Lung (tissue), 16 donors: ENCODE results near the gene MID1IP1. TPM values are rescaled to one million over a fixed set of nuclear protein-coding genes. Genes with fewer than 3 reads are reported as not detected.

Experiments used
- ATAC-seq: fragments of 200-7000 bp; cut with Tn5 transposase; one replicate; pipeline ENCODE4 v1.9.1; 2020; ENCODE audit warnings: moderate number of reproducible peaks; ENCODE audit not compliant: insufficient read depth, low FRiP score
- DNase-seq, 3 donors: peaks; one replicate each; pipeline ENCODE4 v3.0.0-alpha.2; 2013 to 2017
- H3K27ac ChIP-seq, 2 donors: one replicate each; pipeline ENCODE4 v1.5.1; 2013; ENCODE audit warnings: mild to moderate bottlenecking in 2 of 2, moderate library complexity in 2 of 2, control low read depth in 1 of 2, inconsistent platforms in 1 of 2, low read depth in 1 of 2, low read length in 1 of 2
- H3K27me3 ChIP-seq, 3 donors: one replicate each; pipeline ENCODE4 v1.5.1; 2013; ENCODE audit warnings: low read length in 2 of 3; ENCODE audit not compliant: control insufficient read depth in 3 of 3, insufficient read depth in 3 of 3
- H3K36me3 ChIP-seq, 4 donors: one replicate each; pipeline ENCODE4 v1.5.1; 2013; ENCODE audit warnings: low read length in 4 of 4, mild to moderate bottlenecking in 1 of 4, moderate library complexity in 1 of 4; ENCODE audit not compliant: control insufficient read depth in 4 of 4, insufficient read depth in 4 of 4
- H3K4me1 ChIP-seq, 5 donors: one replicate each; pipeline ENCODE4 v1.5.1; 2013; ENCODE audit warnings: low read length in 5 of 5, mild to moderate bottlenecking in 2 of 5, moderate library complexity in 1 of 5; ENCODE audit not compliant: control insufficient read depth in 5 of 5, insufficient read depth in 5 of 5
- H3K4me3 ChIP-seq: one replicate; pipeline ENCODE4 v1.5.1; 2013; ENCODE audit warnings: mild to moderate bottlenecking, control low read depth, moderate library complexity
- H3K9ac ChIP-seq, 2 donors: one replicate each; pipeline ENCODE4 v1.5.1; 2013; ENCODE audit warnings: low read length in 2 of 2, control low read depth in 1 of 2; ENCODE audit not compliant: insufficient read depth in 1 of 2
- H3K9me3 ChIP-seq, 4 donors: one replicate each; pipeline ENCODE4 v1.5.1; 2013; ENCODE audit warnings: low read length in 3 of 4, mild to moderate bottlenecking in 1 of 4, moderate library complexity in 1 of 4; ENCODE audit not compliant: control insufficient read depth in 4 of 4, insufficient read depth in 3 of 4
- CTCF ChIP-seq: IDR thresholded peaks from 2 replicates; pipeline ENCODE4 v1.5.1; 2012; ENCODE audit warnings: mild to moderate bottlenecking; ENCODE audit errors: control extremely low read depth, extremely low read depth
- WGBS, 2 donors: extraction: QIAGEN DNeasy Blood & Tissue Kit; methylation state at CpG; one replicate each; pipeline ENCODE4 v1.1.7; 2013; 5-methylcytosine and 5-hydroxymethylcytosine counted together
- long read RNA-seq, 5 donors: transcript quantifications; one replicate each; lab custom pipeline, GENCODE V29; 2026
- polyA plus RNA-seq, 2 donors: library from polyadenylated mRNA; stranded (reverse); fragments of 200-250 nt; gene quantifications; one replicate each; pipeline ENCODE4 v1.2.1, GENCODE V29; 2013
- total RNA-seq, 2 donors: library from RNA; depleted of rRNA in 1 of 2; stranded (reverse); fragments of >200 nt in 1 of 2; gene quantifications; one replicate each; pipeline ENCODE4 v1.2.1, GENCODE V29; 2014 to 2021
- donor health status: control.
- donor health status: control.
- donor health status: Bipolar disorder and iron deficiency.
- donor health status: healthy.
- donor health status: DM: yes; HTN: yes; CAD: no.

The MID1IP1 gene
- total RNA-seq (100 to 1,000 TPM in 1 of 2 donors, 10 to 100 TPM in 1; 49.0 to 130 TPM), polyA plus RNA-seq (100 to 1,000 TPM in 1 of 2 donors, 10 to 100 TPM in 1; 84.7 to 156 TPM)
- long read RNA-seq, donor 1, transcript MID1IP1-201 (2 exons, 2,536 nt): major isoform, 15 of 18 reads
- long read RNA-seq, donor 1, partial matches to known transcripts: 0 of 18 reads
- long read RNA-seq, donor 1, other reads (novel, unspliced or antisense): 0 of 18 reads
- long read RNA-seq, donor 2, partial matches to known transcripts: 0 of 2 reads
- long read RNA-seq, donor 2, other reads (novel, unspliced or antisense): 0 of 2 reads
- long read RNA-seq, donor 3, transcript MID1IP1-201 (2 exons, 2,536 nt): major isoform, 8 of 29 reads
- long read RNA-seq, donor 3, partial matches to known transcripts: 21 of 29 reads
- long read RNA-seq, donor 3, other reads (novel, unspliced or antisense): 0 of 29 reads
- long read RNA-seq, donor 4, partial matches to known transcripts: 7 of 10 reads
- long read RNA-seq, donor 4, other reads (novel, unspliced or antisense): 0 of 10 reads
- long read RNA-seq, donor 5, transcript MID1IP1-201 (2 exons, 2,536 nt): major isoform, 12 of 12 reads
- long read RNA-seq, donor 5, partial matches to known transcripts: 0 of 12 reads
- long read RNA-seq, donor 5, other reads (novel, unspliced or antisense): 0 of 12 reads

DNA sequence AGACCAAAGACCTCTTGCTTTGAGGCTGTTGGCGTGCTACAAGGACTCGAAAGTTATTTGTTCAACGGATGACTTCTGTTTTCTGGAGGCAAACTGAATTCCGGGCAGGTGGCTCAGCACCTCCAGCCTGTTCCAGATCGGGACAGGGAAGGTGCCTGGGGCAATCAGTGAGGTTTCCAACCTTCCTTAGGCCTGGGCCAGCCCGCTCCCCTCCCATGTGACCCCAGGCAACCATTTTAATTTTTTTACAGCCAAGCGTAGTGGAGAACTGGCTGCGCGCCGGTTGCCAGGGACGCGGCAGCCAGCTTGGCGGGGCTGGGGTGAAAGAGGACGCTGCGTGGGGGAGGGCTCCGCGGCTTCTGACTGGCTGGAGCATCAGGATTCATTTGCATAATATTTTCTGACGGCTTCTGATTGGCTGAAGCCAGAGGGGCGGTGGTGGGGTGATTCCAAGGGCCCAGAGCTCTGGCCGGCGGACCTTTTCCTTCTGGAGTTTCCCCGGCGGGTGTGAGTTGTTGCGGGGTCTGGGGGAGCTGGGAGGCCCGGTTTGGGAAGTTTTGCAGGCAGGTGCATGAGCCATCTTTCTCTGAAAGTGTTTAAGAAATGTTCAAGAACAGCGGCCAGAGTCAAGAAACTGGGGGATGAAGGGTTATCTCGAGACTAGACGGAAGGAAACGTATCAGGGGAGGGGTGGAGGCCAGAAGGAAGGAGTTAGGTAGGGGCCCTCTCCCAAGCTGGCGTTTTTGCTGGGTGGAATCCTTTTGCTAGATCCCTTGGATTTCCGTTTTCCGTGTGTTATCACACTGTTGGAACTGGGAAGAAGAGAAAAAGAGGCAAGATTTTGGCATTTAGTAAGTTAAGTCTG, at the start of gene MID1IP1:
TSS of gene MID1IP1 (plus strand) at position 479 of the 865 bp plus-strand sequence. CDS start 3,488 bp downstream, outside the sequence.
- peak within 1 kb of the TSS in 1 of 2 donors; percentile 77 for H3K9ac ChIP-seq

DNA sequence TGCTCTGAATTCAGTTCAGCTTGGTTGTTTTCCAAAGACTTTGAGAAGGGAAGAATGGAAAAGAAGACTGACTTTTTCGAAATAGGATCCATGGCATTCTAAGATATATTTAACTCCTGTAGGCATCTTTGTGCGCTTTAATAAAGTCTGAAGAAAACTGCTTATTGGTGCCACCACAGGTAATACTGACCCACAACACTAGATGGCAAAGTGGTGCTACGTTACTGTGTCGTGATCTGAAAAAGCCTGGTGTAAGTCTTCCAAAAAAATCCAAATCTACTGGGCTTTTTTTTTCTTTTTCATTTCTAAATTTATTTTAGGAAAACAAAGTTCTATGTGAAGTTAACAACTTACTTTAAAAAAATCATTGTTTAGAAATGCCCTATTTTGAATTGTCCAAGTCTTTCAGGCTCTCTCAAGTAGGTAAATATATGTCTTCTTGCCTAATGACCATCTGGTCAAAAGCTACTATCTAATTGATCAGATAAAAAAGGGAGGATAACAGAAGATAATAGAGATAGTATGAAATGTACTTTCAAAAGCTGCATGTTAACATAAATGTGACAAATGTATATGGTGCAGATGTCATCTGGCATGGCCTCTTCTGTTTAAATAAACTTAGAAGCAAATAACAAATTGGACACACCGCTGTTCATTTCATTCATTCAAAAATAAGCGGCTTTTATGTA, 47.0 kb upstream of the MID1IP1 start:
- H3K27ac ChIP-seq: no peak overlapping the region
- no peaks in the 10 kb centered on the region for H3K36me3 ChIP-seq
- ATAC-seq: no peak
- 31 to 32% methylated on average over 6 of the region's 6 CpGs for WGBS, 2 donors
- TF ChIP-seq CTCF: peak; percentile 40
- peaks cover 0 to 4% (median 0%) of the 10 kb centered on the region in 5 donors for H3K4me1 ChIP-seq
- H3K4me3 ChIP-seq: no peak overlapping the region
- no peak overlapping the region for H3K9ac ChIP-seq
- peak; percentile 59 to 84 (median 80) for DNase-seq
- H3K27me3 ChIP-seq: peaks cover 4 to 15% (median 11%) of the 10 kb centered on the region in 3 donors
- no peaks in the 10 kb centered on the region for H3K9me3 ChIP-seq

More for the DNA sequence above, at the start of gene MID1IP1:
- peaks cover 0 to 8% (median 5%) of the 10 kb centered on the region in 3 donors for H3K27me3 ChIP-seq
- peak; percentile 95 to 97 (median 95) for DNase-seq
- ATAC-seq: peak; percentile 49
- TF ChIP-seq CTCF: no peak
- H3K9me3 ChIP-seq: peaks cover 0 to 12% (median 0%) of the 10 kb centered on the region in 4 donors
- 4 to 26% methylated on average over 28 to 32 of the region's 32 CpGs for WGBS, 2 donors
- peak within 1 kb of the TSS; percentile 45 for H3K4me3 ChIP-seq
- peaks cover 0 to 7% (median 0%) of the 10 kb centered on the region in 5 donors for H3K4me1 ChIP-seq
- H3K36me3 ChIP-seq: peaks cover 0 to 5% (median 0%) of the 10 kb centered on the region in 4 donors
- peak within 1 kb of the TSS; percentile 82 to 93 for H3K27ac ChIP-seq
